ENCODE results near the gene TIMP4.

DNA sequence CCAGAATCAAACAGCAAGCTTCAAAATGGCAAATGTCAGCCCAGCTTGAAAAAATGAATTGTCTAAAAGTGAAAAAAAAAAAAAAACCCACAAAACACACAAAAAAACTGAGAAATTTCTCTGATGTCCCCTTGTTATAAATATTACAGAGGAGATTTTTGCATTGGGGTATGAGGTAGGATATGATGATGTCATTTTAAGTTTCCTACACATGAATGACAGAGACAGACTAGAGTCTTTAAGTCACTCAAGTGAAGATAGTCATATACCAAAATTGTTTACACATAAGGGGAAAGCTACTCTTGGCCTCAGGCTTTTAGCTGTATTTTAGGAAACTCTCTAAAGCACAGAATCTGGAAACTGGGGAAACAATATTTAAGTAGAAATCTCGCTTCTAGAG is 32.9 kb downstream of the TIMP4 start:
- TF ChIP-seq, protein P1, sequence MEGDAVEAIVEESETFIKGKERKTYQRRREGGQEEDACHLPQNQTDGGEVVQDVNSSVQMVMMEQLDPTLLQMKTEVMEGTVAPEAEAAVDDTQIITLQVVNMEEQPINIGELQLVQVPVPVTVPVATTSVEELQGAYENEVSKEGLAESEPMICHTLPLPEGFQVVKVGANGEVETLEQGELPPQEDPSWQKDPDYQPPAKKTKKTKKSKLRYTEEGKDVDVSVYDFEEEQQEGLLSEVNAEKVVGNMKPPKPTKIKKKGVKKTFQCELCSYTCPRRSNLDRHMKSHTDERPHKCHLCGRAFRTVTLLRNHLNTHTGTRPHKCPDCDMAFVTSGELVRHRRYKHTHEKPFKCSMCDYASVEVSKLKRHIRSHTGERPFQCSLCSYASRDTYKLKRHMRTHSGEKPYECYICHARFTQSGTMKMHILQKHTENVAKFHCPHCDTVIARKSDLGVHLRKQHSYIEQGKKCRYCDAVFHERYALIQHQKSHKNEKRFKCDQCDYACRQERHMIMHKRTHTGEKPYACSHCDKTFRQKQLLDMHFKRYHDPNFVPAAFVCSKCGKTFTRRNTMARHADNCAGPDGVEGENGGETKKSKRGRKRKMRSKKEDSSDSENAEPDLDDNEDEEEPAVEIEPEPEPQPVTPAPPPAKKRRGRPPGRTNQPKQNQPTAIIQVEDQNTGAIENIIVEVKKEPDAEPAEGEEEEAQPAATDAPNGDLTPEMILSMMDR (IDR thresholded peaks at IDR 0.05) = no peak
- no peak for TF ChIP-seq POLR2AphosphoS5 (IDR thresholded peaks at IDR 0.05)
